ENCODE data around the gene SLCO4A1. TPM values are rescaled to one million over a fixed set of nuclear protein-coding genes. Genes with fewer than 3 reads are reported as not detected.

Gene SLCO4A1
- total and polyA plus RNA-seq, 2 donors (not counting 3 experiments of a cell fraction or from before 2014, with no cell fraction given): 1.4 to 4.1 TPM

GRCh38 chr20:62597416-62598115, 44.7 kb upstream of the SLCO4A1 start:
- no peak for FAIRE-seq
- H3K9me1 ChIP-seq (replicated peaks; ENCODE audit: control insufficient read depth, extremely low read depth, insufficient read depth, low read length): no peaks in the 10 kb centered on the region
- no peak overlapping the region for H3K27ac ChIP-seq (ENCODE audit: insufficient read depth, low read depth, low read length)
- no peaks in the 10 kb centered on the region for H3K36me3 ChIP-seq (ENCODE audit: control insufficient read depth in 2 of 2, extremely low read depth in 1 of 2, insufficient read depth in 2 of 2, low read length in 2 of 2)
- DNase-seq (ENCODE audit: low read depth, low spot score): no peak
- H3K9ac ChIP-seq (replicated peaks; ENCODE audit: extremely low read depth, insufficient read depth, low read length): no peak overlapping the region
- no peak for TF ChIP-seq EZH2 (IDR thresholded peaks at IDR 0.05; ENCODE audit: borderline replicate concordance, low read depth, low read length, severe bottlenecking)
- TF ChIP-seq POLR2AphosphoS5 (IDR thresholded peaks at IDR 0.05; ENCODE audit: insufficient read depth, low read depth, low read length): no peak
- TF ChIP-seq MAX (IDR thresholded peaks at IDR 0.05; ENCODE audit: insufficient read depth, insufficient read length): no peak
- TF ChIP-seq POLR2A (IDR thresholded peaks at IDR 0.05; ENCODE audit: low read depth, low read length): no peak
- no peak for TF ChIP-seq CTCF (IDR thresholded peaks at IDR 0.05; ENCODE audit: extremely low read depth in 1 of 2, insufficient read depth in 1 of 2, low read depth in 1 of 2, low read length in 2 of 2)
- no peak for TF ChIP-seq FOS (IDR thresholded peaks at IDR 0.05; ENCODE audit: borderline replicate concordance, insufficient read depth, low read length)
- TF ChIP-seq GATA2 (IDR thresholded peaks at IDR 0.05; ENCODE audit: insufficient read depth, insufficient read length, low read depth, low read length): no peak
- TF ChIP-seq MYC (IDR thresholded peaks at IDR 0.05; ENCODE audit: low read depth, low read length): no peak
- TF ChIP-seq JUN (IDR thresholded peaks at IDR 0.05; ENCODE audit: borderline replicate concordance, insufficient read depth, insufficient read length, low read depth): no peak
- H3K4me3 ChIP-seq (replicated peaks in 1 of 3; ENCODE audit: insufficient read depth in 1 of 3, low read depth in 1 of 3, low read length in 3 of 3): no peak overlapping the region
- ChIA-PET POLR2A (interaction anchor here (0.5 kb wide), 1 partner anchor 494 kb away, joined by 7 read pairs; no protein-coding TSS in a partner anchor), CTCF (interaction anchor here (0.9 kb wide), 1 partner anchor 9 kb away, joined by 3 read pairs; no protein-coding TSS in a partner anchor)
- no peaks in the 10 kb centered on the region for H4K20me1 ChIP-seq (replicated peaks; ENCODE audit: control insufficient read depth, extremely low read depth, insufficient read depth, low read length)
- no peak overlapping the region for H2AFZ ChIP-seq (ENCODE audit: low read depth, low read length)
- intact Hi-C loops (cut with micrococcal nuclease) (no loop called here), dilution Hi-C loops (cut with MboI; ENCODE audit: extremely low pct_ligation_motif_present, low sequenced_read_pairs) (no loop called here)
- peaks cover 2% of the 10 kb centered on the region for H3K4me1 ChIP-seq (ENCODE audit: control insufficient read depth, extremely low read depth, insufficient read depth, low read length)
- H3K27me3 ChIP-seq (ENCODE audit: control insufficient read depth in 2 of 2, insufficient read depth in 2 of 2, low read length in 2 of 2): no peaks in the 10 kb centered on the region
- H3K79me2 ChIP-seq (ENCODE audit: control insufficient read depth, insufficient read depth, low read length): no peaks in the 10 kb centered on the region
- H3K4me2 ChIP-seq (ENCODE audit: insufficient read depth, low read length): no peak overlapping the region
- no peaks in the 10 kb centered on the region for H3K9me3 ChIP-seq (replicated peaks; ENCODE audit: control insufficient read depth, insufficient read depth, low read length)
- BruUV-seq (replicated peaks): no TSS peak
